Measurements from ENCODE around the gene SSH2.

SSH2 gene

DNA sequence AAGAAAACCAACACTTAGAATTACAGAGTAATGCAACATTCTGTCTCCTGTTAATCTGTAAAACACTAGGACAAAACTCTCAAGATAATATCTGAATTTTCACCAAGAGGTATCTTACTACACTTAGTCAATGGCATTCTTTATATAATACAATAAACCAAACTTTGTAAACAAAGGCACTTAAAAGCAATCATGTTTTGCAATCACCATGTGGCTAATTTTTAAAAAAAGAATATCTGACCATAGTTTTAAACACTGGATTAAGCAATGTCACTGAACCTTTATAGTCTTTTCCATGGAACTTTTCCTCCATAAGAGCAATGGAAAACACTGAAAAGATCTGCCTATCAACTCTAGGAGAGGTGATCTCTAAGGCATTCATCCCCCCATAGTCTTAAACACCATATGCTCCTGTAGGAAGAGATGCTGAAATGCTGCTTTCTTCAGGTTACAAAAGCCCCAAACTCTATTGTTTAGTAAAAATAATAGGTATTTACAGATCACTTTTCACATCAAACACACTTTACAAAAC is 163.2 kb downstream of the SSH2 start:
- ATAC-seq = no peak
- TF ChIP-seq ZFP3 (CRISPR knock-in tag; IDR thresholded peaks at IDR 0.05) (no peak), TCF4 (CRISPR knock-in tag; IDR thresholded peaks at IDR 0.05; ENCODE audit: borderline replicate concordance) (no peak)

DNA sequence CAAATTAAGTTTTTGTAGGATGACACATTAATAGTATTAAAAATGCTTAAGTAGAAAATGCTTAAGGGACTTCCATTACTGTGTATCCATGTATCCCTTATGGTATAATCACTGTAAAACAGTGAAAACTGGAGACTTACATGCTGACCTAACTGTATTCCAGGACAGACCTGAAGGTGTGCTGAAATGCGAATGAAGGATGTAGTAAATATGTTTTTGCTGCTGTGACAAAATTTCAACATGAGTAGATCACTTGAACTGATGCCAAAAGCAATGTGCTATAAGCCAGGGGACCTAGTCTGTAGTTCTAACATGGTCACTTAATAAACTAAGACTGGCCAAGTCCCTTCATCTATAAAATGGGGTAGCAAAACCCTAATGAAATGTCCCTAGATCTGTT is 165.3 kb downstream of the SSH2 start:
- TF ChIP-seq ZNF8 (CRISPR knock-in tag; IDR thresholded peaks at IDR 0.05) (no peak), GLIS3 (CRISPR knock-in tag; IDR thresholded peaks at IDR 0.05) (no peak), CSDC2 (CRISPR knock-in tag; IDR thresholded peaks at IDR 0.05) (no peak), ZNF565 (CRISPR knock-in tag; conservative IDR thresholded peaks at IDR 0.05; ENCODE audit: low read depth) (no peak), ESRRG (CRISPR knock-in tag; IDR thresholded peaks at IDR 0.05) (no peak), SNAI2 (CRISPR knock-in tag; IDR thresholded peaks at IDR 0.05) (no peak), OSR1 (CRISPR knock-in tag; IDR thresholded peaks at IDR 0.05) (no peak), TOX (CRISPR knock-in tag; IDR thresholded peaks at IDR 0.05; ENCODE audit: borderline replicate concordance) (no peak), ZNF70 (CRISPR knock-in tag; IDR thresholded peaks at IDR 0.05) (no peak), ZC3H10 (CRISPR knock-in tag; IDR thresholded peaks at IDR 0.05) (no peak), ISL1 (CRISPR knock-in tag; IDR thresholded peaks at IDR 0.05) (no peak), RARB (CRISPR knock-in tag; IDR thresholded peaks at IDR 0.05) (no peak), PPARA (CRISPR knock-in tag; IDR thresholded peaks at IDR 0.05; ENCODE audit: borderline replicate concordance) (no peak)
- TF ChIP-seq, protein P1, sequence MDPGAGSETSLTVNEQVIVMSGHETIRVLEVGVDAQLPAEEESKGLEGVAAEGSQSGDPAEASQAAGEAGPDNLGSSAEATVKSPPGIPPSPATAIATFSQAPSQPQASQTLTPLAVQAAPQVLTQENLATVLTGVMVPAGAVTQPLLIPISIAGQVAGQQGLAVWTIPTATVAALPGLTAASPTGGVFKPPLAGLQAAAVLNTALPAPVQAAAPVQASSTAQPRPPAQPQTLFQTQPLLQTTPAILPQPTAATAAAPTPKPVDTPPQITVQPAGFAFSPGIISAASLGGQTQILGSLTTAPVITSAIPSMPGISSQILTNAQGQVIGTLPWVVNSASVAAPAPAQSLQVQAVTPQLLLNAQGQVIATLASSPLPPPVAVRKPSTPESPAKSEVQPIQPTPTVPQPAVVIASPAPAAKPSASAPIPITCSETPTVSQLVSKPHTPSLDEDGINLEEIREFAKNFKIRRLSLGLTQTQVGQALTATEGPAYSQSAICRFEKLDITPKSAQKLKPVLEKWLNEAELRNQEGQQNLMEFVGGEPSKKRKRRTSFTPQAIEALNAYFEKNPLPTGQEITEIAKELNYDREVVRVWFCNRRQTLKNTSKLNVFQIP (CRISPR knock-in tag; IDR thresholded peaks at IDR 0.05; ENCODE audit: borderline replicate concordance, low read depth) = no peak
- no peak for ATAC-seq

DNA sequence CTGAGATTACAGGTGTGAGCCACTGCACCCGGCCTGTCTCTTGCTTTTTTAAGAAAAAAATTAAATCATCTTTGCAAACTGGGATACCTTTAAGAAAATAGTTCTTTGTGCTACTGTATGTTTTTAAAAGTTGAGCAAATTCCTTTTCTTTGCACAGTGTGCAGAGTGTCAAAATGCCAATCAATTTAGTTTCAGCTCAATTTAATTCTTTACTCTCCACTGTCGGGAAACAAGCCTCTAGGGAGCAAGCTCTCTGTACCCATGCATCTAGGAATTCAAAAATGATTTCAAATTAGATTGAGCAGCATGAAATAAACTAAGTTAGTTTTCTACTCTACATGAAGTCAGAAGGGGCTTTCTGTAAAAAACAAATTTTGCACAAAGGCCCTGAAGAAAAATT is 165.8 kb downstream of the SSH2 start:
- no peak for TF ChIP-seq ESRRG (CRISPR knock-in tag; IDR thresholded peaks at IDR 0.05)
- no peak for TF ChIP-seq CSDC2 (CRISPR knock-in tag; IDR thresholded peaks at IDR 0.05)
- TF ChIP-seq ZC3H10 (CRISPR knock-in tag; IDR thresholded peaks at IDR 0.05) = no peak
- TF ChIP-seq ZNF565 (CRISPR knock-in tag; conservative IDR thresholded peaks at IDR 0.05; ENCODE audit: low read depth) = no peak
- TF ChIP-seq TOX (CRISPR knock-in tag; IDR thresholded peaks at IDR 0.05; ENCODE audit: borderline replicate concordance) = no peak
- TF ChIP-seq, protein P1 (CRISPR knock-in tag; IDR thresholded peaks at IDR 0.05; ENCODE audit: borderline replicate concordance, low read depth) = no peak
- TF ChIP-seq SNAI2 (CRISPR knock-in tag; IDR thresholded peaks at IDR 0.05) = no peak
- no peak for TF ChIP-seq ISL1 (CRISPR knock-in tag; IDR thresholded peaks at IDR 0.05)
- TF ChIP-seq, protein P2, sequence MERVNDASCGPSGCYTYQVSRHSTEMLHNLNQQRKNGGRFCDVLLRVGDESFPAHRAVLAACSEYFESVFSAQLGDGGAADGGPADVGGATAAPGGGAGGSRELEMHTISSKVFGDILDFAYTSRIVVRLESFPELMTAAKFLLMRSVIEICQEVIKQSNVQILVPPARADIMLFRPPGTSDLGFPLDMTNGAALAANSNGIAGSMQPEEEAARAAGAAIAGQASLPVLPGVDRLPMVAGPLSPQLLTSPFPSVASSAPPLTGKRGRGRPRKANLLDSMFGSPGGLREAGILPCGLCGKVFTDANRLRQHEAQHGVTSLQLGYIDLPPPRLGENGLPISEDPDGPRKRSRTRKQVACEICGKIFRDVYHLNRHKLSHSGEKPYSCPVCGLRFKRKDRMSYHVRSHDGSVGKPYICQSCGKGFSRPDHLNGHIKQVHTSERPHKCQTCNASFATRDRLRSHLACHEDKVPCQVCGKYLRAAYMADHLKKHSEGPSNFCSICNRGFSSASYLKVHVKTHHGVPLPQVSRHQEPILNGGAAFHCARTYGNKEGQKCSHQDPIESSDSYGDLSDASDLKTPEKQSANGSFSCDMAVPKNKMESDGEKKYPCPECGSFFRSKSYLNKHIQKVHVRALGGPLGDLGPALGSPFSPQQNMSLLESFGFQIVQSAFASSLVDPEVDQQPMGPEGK (CRISPR knock-in tag; IDR thresholded peaks at IDR 0.05; ENCODE audit: borderline replicate concordance) = no peak
- TF ChIP-seq ZNF70 (CRISPR knock-in tag; IDR thresholded peaks at IDR 0.05) = no peak
- TF ChIP-seq, protein P3, sequence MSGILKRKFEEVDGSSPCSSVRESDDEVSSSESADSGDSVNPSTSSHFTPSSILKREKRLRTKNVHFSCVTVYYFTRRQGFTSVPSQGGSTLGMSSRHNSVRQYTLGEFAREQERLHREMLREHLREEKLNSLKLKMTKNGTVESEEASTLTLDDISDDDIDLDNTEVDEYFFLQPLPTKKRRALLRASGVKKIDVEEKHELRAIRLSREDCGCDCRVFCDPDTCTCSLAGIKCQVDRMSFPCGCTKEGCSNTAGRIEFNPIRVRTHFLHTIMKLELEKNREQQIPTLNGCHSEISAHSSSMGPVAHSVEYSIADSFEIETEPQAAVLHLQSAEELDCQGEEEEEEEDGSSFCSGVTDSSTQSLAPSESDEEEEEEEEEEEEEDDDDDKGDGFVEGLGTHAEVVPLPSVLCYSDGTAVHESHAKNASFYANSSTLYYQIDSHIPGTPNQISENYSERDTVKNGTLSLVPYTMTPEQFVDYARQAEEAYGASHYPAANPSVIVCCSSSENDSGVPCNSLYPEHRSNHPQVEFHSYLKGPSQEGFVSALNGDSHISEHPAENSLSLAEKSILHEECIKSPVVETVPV (CRISPR knock-in tag; IDR thresholded peaks at IDR 0.05) = no peak
- ATAC-seq = no peak

DNA sequence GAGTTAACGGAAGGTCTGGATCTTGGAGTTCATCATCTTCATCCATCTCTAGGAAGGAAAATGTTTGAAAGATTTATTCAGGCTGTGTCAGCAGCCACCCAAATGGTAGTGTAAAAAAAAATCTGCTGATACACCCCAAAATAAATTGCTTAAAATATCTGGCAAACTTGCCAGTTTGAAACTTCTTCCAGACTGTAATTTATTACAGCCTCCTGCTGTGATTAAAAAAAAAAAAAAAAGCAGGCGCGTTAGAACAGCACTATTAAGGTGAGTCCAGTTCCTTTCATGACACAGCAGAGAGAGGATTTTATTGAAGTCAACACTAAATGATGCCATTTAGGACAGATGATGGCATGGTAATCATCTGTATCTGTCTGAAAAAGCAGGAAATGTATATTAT is 166.8 kb downstream of the SSH2 start:
- no peak for ATAC-seq

More for the DNA sequence above, 166.8 kb downstream of the SSH2 start:
- TF ChIP-seq OSR1 (CRISPR knock-in tag; IDR thresholded peaks at IDR 0.05) (no peak), TCF4 (CRISPR knock-in tag; IDR thresholded peaks at IDR 0.05; ENCODE audit: borderline replicate concordance) (no peak), ZFP30 (CRISPR knock-in tag; IDR thresholded peaks at IDR 0.05) (no peak), ZNF70 (CRISPR knock-in tag; IDR thresholded peaks at IDR 0.05) (no peak), ZNF8 (CRISPR knock-in tag; IDR thresholded peaks at IDR 0.05) (no peak), ISL1 (CRISPR knock-in tag; IDR thresholded peaks at IDR 0.05) (no peak)
